Activated CD8-positive, alpha-beta memory T cell treated with anti-CD3 and anti-CD28 coated beads for 48 hours (primary cell): Measurements from ENCODE around the gene F5.
"Not testable (repeated sequence)": the region's sequence is repeated elsewhere in the genome, so short reads cannot be mapped to it uniquely, and the experiment has no call there.

Experiments
- DNase-seq, 3 experiments: peaks; one replicate each; pipeline ENCODE4 v3.0.0-alpha.2; 2020; ENCODE audit warnings: low read depth in 2 of 3, low spot score in 2 of 3

The F5 gene

DNA sequence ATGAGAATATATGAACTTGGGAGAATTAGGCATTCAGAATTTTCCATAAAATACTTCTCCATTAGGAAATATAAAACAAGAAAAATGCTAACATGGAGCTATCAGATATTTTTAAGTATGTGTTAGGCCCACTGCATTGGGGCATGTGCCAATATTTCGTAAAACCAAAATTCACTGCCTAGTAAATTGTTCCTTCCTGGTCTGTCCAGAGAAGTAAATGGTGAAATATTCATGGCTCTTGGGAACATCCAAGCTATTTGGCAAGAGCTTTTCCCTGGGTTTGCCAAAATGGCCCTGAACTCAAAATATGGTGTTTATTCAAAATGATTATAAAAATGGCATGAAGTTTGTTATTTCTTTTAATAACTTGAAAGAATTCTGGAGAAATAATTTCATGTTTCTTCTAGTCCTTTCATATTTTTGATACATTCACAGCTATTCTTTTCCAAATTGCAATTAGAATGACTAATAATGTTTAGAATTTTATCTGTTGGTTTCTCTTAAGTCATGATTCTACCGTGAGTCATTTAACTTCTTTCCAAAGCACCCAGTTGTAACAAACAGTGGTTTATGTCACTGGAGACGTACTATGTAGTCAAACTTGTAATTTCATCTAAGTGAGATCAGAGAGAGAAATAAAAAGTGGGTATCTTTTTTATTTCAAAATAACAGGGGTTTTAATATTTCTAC is 74.8 kb downstream of the F5 start:
- no peak for DNase-seq

DNA sequence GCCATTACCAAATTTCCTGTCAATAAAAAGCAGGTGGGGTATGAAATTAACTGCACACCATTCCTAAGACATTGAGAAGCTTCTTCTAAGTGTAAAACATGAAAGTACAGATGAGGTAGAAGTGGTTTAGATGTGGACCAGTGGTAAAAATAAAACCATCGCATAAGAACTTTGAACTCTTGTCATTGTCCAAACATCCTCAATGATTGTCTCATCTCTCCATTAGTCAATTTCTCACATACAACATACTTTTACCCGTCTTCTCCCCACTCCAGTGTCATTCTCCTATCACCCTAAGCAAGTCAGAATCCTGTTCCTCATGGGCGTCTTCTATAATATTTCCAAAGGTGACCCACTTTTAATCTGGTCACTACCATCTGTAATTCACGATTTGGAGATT is 76.2 kb downstream of the F5 start:
- DNase-seq, result no peak

DNA sequence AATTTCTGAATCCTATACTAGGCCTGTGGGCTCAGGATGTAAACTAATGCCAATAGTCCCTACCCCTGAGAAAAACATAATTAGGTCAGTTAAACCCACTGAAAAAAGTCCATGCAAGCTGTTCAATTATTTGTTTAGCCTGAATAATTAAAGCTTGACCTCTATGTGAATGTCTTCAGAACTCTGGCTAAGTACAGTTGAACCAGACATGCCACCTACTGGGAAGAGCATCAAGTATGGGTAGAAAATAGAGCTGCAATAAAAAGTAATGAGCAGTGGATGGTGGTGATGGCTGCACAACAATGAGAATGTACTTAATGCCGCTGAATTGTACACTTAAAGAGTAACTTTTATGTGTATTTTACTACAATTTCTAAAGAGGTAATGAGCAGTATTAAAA is 76.9 kb downstream of the F5 start:
- DNase-seq, result no peak

DNA sequence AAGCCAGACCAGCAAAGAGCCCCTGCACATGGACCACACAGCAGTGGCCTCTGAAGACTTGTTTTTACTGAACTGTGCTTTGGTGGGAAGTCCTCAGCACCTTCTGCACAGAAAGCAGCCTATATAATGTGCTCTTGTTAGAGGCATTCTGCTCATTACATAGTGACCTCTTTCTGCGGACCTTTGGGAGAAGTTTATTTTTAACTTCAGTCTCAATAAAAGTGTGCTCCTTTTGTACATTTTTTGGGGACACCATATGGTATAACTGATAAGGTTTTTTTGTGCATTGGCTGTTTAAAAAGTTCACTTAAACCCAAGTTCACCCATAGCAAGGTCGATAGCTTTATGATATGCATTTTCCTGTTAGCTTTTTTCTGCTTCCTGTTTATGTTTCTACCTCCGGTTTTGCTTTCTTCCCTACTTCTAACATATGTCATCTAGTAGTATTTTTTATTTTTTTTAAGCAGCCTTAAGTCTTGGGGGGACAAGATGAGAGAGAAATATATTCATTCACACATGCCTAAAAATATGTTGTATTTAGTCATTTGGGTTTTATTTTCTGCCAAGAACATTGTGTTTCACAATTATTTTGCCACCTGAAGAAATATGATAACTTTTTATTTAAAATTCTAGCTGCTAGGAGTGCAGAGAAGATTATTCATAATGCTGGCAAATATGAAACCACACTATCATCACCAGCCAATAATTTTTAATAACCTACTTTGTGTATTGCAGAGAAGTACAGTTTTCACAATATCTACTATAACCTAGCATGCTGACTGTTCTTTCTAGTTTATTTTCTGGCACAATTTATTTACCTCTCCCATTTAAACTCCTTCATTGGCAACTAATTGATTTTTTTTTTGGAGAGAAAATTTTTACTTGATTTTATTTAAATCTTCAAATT is 77.6 kb downstream of the F5 start:
- no peak for DNase-seq

DNA sequence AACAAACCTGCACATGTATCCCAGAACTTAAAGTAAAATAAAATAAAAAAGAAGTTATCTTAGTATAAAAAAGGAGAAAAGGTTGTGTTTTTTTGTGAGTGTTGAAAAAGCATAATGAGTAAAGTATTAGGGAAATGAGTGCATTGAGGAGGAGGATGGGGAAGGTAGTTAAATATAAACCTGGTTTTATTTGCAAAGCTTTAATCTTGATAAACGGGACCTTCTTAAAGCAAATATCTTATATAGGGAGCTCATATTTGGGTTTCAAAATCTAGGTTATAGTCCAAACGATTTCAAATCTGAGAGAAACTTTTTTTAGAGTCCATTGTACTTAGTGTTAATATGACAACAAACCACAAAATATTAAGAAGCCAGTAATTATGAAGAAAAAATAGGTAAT is 78.9 kb downstream of the F5 start:
- no peak for DNase-seq

DNA sequence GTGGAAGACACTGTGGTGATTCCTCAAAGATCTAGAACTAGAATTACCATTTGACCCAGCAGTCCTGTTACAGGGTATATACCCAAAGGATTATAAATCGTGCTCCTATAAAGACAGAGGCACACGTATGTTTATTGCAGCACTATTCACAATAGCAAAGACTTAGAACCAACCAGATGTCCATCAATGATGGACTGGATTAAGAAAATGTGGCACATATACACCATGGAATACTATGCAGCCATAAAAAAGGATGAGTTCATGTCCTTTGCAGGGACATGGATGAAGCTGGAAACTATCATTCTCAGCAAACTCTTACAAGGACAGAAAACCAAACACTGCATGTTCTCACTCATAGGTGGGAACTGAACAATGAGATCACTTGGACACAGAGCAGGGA is 82.7 kb downstream of the F5 start:
- DNase-seq, result not testable (repeated sequence)

DNA sequence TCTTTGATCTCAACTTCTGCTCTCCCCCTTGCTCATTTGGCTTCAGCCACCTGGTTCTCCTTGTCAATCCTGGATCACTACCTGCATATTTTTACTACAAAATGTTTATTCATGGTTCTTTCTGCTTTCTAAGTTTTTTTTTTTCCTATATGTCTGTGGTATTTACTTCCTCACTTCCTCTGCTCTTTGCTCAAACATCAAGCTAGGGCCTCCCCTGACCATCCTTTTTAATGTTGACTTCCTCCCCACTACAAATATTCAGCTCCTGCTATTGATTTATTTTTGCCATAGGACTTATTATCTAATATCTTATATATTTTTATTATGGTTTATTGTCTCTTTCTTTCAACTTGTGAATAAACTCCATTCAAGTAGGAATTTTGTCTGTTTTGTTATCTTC is 86.5 kb downstream of the F5 start:
- no peak for DNase-seq

DNA sequence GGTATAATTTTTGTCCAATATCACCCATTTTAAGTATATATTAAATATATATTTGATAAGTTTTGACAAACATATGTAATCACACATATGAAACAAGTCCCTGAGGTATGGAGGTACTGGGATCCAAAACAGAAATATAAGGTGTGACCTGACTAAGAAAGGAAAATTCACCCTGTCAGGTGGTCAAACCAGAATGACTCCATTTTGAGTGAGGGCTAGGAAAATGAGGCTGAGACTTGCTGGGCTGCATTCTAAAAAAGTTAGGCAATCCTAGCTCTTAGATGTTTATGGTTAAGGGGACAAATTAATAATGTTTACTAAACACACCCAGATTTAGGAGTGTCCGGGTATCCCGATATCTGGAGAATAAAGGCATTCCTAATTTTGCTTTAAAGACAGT is 89.0 kb downstream of the F5 start:
- DNase-seq, result no peak

DNA sequence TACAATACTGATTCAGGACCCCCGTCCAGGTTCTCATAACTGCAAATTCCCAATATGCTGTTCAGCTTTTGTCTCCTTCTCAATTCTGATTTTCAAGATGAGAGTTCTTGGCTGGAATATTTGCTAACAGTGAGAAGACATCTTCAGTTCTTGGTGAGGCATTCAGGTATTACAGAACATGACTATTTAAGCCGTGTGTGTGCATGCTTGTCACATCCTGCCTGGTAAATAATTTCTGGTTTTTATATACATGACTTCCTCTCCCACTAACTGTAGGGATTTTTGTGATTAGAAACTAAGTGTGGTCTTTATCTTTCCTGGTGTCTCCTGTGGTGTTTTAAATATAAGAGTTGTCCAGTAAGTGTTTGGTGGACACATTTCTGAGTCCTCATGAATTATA is 90.4 kb downstream of the F5 start:
- no peak for DNase-seq

DNA sequence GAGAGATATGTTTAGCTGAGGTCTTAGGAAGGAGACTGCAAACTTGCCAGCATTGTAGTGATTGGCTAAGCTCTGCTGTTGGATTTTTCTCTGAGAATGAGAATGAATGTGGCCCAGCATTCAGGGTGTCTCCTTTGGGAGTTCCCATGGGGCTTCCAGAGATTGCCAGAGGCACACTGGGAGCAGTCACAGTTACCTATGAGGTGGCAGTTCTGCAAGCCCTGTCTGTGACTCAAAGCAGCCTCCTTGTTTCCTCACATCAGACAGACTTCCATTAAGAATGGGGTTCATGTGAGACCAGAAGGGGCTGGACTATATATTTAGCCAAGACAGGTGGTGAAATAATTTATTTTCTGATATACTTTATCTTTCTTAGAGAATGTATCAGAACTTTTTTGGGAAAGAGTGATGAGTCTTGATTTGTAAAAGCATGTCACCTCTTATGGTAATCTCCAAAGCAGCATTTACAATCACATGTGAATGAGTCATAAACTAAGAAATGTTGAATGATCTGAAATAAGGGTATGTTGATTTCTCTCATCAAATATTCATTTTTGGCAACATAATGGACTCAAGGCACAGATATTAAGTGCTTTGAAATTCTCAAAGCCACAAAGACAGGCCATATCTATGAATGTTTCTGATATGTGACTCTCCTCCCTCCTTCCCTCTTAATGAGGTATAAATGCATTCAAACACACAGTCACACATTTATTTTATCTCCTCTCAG is 91.1 kb downstream of the F5 start:
- no peak for DNase-seq

DNA sequence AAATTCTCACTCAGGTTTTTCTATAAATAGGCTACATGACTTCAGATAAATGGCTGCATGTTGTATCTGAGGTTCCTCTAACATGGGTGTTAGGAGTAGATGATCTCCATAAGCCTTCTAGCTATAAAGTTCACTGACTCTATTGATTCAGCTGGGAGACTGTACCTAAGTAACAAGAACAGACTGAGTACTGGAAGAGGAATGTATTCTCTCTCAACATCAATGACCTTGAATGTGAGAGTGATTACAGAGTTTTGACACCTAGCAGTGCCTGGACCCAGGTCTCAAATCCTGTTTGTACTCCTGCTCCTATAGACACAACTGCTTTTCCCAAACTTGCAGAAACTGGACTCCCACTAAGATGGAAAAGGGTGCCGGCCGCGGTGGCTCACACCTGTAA is 91.9 kb downstream of the F5 start:
- DNase-seq, result no peak

DNA sequence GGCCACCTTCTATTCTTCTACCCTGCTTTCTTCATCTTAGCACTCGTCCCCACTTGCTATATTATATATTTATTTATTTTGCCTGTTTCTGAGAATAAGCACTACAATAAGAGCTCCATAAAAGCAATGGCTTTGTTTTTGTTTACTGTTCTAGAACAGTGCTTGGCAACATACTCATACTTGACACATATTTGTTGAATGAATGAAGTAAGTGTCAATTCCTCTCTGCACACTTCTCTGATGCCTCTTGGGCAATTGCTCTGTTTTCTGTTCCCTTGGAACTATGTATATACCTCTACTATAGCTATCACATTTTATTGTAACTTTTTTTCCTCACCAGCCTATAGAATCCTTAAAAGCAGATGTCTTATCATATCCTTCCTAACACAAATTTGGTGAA is 93.0 kb downstream of the F5 start:
- no peak for DNase-seq

DNA sequence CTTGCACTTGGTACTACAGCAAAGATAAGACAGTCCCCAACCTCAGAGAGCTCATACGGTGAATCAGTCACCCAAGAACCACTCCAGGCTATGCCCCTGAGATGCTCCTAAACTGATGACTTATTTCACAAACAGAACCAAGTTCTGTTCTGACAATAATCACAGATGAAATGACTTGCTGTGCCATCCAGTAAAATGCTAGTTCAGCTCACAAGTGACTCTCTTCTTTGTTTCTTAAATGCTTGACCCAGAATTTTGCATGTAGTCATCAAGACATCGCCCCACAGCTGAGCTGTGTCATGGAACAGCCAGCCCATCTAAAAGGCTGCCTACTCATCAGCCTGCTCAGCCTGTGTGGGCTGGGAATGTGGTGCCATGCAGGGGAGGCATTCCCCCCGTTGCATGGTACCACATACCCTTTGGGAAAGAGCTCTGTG is 94.4 kb downstream of the F5 start:
- DNase-seq, result peak in 1 of 3 experiments; percentile 15

DNA sequence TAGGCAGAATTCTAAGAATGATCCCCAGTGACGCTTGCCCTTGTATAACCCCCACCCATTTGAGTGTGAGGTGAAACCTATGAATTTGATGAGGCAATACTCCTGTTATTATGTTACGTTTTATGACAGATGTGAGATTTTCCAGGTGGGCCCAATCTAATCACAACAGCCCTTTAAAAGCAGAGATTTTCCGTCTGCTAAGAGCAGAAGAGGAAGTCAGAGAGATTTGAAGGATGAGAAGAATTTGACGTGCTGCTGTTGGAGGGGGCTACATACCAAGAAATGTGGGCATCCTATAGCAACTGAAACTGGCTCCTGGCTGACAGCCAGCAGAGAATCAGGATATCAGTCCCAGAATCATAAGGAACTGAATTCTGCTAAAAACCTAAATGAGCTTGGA is 98.1 kb downstream of the F5 start:
- DNase-seq, result no peak

DNA sequence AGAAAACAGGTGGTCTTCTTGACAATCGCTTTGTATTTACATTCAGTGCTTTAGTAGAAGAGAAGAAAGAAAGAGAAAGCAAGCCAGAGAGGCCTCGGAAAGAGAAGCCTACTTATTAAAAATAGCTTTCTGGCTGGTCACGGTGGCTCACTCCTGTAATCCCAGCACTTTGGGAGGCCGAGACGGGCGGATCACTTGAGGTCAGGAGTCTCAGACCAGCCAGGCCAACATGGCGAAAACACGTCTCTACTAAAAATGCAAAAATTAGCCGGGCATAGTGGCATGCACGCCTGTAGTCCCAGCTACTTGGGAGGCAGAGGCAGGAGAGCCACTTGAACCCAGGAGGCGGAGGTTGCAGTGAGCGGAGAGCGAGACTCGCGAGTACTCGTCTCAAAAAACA is 98.7 kb downstream of the F5 start:
- DNase-seq, result no peak

DNA sequence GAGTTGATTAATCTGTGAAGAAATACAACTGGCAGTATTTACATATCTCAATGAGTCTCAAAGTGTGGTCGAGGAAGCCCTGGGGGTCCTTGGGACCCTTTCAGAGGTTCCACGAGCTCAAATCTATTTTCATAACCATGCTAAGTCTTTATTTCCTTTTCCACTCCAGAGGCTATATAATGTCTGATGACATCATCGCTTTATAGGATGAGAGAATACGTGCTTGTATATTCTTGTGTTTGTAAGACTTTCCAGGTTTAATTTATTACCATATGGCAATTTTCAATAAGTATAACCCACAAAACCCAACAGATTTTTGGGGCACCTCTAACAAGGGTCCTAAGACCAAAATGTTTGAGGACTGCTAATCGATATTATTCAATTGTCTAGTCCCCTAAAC is 99.1 kb downstream of the F5 start:
- DNase-seq, result no peak

DNA sequence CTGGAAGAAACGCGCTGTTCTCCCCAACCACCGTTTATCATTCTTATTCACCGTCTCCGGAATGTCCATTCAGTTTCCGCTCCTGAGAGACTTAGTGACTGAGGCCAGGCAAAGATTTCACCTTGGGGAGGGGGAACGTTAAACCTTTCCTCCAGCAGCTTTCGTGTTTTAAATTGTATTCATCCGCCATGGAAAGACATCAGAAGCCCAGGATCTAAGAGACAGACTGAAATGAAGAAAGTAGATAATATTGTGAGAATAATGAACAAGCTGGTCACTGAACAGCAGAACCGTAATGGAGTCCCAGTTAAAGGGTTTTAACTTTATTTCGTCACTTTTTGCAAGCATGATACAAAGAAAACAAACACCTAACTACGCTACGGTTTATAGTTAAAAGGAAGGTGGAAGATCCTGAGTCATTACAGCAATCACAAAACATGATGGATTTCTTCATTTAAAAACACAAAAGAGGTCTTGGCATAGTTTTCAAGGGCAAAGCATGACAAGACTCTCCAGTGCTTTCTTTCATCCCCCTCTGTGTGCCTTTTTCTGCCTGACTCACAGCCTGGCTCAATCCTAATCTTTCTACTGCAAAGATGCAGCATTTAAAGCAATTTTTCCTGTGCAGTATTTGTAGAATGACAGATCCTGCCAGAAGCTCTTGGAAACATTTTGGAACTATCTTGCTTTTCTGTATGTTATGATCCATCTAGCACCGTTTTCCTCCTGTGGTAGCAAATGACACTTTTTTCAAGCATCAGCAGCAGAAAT is 99.8 kb downstream of the F5 start:
- DNase-seq, result no peak

DNA sequence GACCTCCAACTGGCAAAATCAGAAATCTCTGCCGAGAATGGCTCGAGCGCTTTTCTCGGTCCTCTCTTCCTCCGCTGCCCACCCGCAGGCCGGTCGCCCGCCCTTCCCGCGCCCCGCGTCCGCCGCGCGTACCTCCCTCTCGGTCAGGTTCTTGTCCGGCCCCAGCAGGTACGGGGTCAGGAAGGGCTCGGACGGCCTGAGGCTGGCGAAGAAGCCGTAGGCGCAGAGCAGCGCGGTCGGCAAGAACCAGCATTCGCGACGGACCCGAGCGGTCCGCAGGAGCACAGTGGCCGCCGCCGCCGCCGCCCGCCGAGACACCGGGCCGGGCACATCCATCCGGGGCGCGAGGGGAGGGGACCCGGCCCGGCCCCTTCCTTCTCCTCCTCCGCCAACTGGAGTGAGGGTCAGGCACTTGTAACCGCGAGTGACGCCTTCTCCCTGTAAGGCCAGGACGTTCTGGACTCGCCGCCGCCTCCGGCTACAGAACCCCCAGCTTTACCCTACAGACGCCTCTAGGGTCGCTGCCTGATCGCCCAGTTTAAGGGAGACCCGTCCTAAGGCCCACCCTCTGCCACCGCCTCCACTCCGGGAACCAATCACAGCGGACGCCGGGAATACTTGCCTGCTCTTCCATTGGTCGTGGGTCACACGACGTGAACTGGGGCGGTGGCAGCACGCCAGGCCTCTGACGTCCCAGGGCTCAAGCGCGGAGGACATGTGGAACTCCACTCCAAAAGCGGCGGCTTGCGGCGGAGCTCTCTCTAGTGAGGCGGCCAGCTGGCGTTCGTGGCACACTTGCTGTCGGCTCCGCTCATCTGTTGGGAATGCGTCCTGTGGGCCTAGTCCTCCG is 100.6 kb downstream of the F5 start, which contains the start of gene SLC19A2:
Gene SLC19A2, minus strand, starts transcription at position 514 of the 850 bp plus-strand sequence. Its CDS starts 178 bp downstream, at position 336.
- peak; percentile 69 to 85 (median 78) for DNase-seq

DNA sequence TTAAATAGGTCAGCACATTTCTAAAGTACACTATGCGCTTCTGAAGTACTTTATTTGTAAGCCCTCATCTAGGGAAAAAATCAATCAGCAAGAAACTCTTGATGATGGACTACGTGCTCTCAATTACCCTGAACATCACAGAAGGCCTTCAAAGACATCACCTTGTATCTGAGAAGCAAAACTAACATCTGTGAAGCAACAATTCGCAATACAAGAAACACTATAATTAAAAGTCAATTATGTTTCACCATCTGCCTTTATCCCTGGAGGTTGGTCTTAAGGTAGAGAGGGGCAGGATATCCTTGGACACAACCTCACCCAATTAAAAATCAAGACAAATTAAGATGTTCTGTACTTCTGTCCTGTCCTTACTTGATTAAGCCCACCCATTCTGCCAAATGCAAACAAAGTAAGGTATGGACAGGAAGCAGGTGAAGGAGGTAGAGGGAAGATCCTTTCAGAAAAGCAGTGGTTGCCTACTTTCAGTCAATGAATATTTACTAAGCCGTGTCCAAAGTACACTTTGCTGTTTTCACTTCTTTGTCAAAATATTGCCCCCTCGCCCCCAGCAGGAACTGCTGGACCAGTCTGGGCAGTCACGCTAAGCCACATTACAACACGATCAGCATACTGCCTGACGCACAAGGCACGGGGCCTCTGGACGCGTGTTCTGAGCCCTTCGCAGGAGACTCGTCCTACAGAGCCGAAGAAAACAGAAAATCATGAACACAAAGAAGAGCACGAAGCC is 101.4 kb downstream of the F5 start:
- peak in 1 of 3 experiments; percentile 16 for DNase-seq
